ENCODE data around the gene ATRIP. TPM values are rescaled to one million over a fixed set of nuclear protein-coding genes. Genes with fewer than 3 reads are reported as not detected.

Gene ATRIP
- polyA plus RNA-seq, 1 of the 3 experiments (the other 2 are of a cell fraction) = 5.6 TPM

DNA sequence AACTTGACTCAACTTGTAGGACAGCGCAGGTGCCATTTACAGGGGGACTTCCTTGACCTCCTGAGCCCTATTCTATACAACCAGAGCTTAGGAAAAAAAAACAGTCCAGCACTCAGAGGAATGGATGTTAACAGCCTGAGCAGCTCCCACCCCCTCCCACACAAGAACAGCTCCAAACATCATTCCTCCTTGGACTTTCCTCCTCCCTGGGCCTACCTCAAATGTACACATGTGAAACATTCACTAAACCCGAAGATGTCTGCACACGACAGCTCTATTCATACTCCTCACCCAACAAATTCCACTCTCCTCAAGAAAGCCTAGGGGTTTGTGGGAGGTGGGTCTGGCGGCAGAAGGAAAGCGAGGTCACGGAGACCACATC, 503 bp upstream of the ATRIP start:
- H3K9me2 ChIP-seq = no peaks in the 10 kb centered on the region
- no peak for DNase-seq
- peaks cover 8 to 22% of the 10 kb centered on the region in 2 experiments for H3K4me1 ChIP-seq (ENCODE audit: control insufficient read depth in 1 of 2, insufficient read depth in 2 of 2, low read depth in 1 of 2, low read length in 1 of 2)
- H3K27ac ChIP-seq (ENCODE audit: low read depth in 2 of 2, low read length in 1 of 2) = peak overlapping the region; percentile 60 to 68
- TF ChIP-seq, protein P1, sequence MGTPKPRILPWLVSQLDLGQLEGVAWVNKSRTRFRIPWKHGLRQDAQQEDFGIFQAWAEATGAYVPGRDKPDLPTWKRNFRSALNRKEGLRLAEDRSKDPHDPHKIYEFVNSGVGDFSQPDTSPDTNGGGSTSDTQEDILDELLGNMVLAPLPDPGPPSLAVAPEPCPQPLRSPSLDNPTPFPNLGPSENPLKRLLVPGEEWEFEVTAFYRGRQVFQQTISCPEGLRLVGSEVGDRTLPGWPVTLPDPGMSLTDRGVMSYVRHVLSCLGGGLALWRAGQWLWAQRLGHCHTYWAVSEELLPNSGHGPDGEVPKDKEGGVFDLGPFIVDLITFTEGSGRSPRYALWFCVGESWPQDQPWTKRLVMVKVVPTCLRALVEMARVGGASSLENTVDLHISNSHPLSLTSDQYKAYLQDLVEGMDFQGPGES (IDR thresholded peaks at IDR 0.05; ENCODE audit: low read depth, low read length) = no peak
- TF ChIP-seq FOXJ3 (CRISPR knock-in tag; IDR thresholded peaks at IDR 0.05) (no peak), POLR2AphosphoS5 (IDR thresholded peaks at IDR 0.05; ENCODE audit: low read depth, low read length) (no peak), CHD2 (IDR thresholded peaks at IDR 0.05; ENCODE audit: low read length, partially characterized antibody) (no peak), FOXM1 (IDR thresholded peaks at IDR 0.05; ENCODE audit: low read depth) (no peak), RCOR1 (IDR thresholded peaks at IDR 0.05; ENCODE audit: low read length) (no peak), USF1 (IDR thresholded peaks at IDR 0.05; ENCODE audit: borderline replicate concordance, low read depth) (no peak), JUND (IDR thresholded peaks at IDR 0.05) (no peak), NRF1 (IDR thresholded peaks at IDR 0.05; ENCODE audit: low read depth, low read length) (no peak), MXI1 (IDR thresholded peaks at IDR 0.05; ENCODE audit: low read depth, low read length) (no peak), SMC3 (IDR thresholded peaks at IDR 0.05; ENCODE audit: low read depth, low read length) (no peak), SIN3A (IDR thresholded peaks at IDR 0.05; ENCODE audit: borderline replicate concordance, low read depth, low read length) (no peak), USF2 (IDR thresholded peaks at IDR 0.05; ENCODE audit: borderline replicate concordance, low read depth, low read length) (no peak), GATA2 (CRISPR knock-in tag; IDR thresholded peaks at IDR 0.05) (no peak), TAF1 (IDR thresholded peaks at IDR 0.05; ENCODE audit: borderline replicate concordance, low read depth, low read length) (no peak)
- TF ChIP-seq, protein P2, sequence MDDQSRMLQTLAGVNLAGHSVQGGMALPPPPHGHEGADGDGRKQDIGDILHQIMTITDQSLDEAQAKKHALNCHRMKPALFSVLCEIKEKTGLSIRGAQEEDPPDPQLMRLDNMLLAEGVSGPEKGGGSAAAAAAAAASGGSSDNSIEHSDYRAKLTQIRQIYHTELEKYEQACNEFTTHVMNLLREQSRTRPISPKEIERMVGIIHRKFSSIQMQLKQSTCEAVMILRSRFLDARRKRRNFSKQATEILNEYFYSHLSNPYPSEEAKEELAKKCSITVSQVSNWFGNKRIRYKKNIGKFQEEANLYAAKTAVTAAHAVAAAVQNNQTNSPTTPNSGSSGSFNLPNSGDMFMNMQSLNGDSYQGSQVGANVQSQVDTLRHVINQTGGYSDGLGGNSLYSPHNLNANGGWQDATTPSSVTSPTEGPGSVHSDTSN (IDR thresholded peaks at IDR 0.05) = no peak
- TF ChIP-seq, protein P3, sequence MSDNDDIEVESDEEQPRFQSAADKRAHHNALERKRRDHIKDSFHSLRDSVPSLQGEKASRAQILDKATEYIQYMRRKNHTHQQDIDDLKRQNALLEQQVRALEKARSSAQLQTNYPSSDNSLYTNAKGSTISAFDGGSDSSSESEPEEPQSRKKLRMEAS (IDR thresholded peaks at IDR 0.05; ENCODE audit: low read depth) = no peak
- TF ChIP-seq, protein P4, sequence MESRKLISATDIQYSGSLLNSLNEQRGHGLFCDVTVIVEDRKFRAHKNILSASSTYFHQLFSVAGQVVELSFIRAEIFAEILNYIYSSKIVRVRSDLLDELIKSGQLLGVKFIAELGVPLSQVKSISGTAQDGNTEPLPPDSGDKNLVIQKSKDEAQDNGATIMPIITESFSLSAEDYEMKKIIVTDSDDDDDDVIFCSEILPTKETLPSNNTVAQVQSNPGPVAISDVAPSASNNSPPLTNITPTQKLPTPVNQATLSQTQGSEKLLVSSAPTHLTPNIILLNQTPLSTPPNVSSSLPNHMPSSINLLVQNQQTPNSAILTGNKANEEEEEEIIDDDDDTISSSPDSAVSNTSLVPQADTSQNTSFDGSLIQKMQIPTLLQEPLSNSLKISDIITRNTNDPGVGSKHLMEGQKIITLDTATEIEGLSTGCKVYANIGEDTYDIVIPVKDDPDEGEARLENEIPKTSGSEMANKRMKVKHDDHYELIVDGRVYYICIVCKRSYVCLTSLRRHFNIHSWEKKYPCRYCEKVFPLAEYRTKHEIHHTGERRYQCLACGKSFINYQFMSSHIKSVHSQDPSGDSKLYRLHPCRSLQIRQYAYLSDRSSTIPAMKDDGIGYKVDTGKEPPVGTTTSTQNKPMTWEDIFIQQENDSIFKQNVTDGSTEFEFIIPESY (IDR thresholded peaks at IDR 0.05; ENCODE audit: borderline replicate concordance, low read depth) = no peak
- POLR2A ChIA-PET = interaction anchor here (0.5 to 2.1 kb wide), 11 partner anchors 12 to 681 kb away, joined by 3 to 7 read pairs (median 4); partner anchors contain the start of gene CDC25A
- peaks cover 62% of the 10 kb centered on the region for H3K79me2 ChIP-seq (ENCODE audit: insufficient read depth)
- 17% methylated on average over 6 of the region's 6 CpGs for WGBS (ENCODE audit: low lambda C conversion rate)
- peak overlapping the region; percentile 85 for H2AFZ ChIP-seq (ENCODE audit: low read depth)
- H3K27me3 ChIP-seq (ENCODE audit: insufficient read depth) = no peaks in the 10 kb centered on the region
- peaks cover 21 to 30% of the 10 kb centered on the region in 2 experiments for H3K36me3 ChIP-seq (replicated peaks in 1 of 2; ENCODE audit: control insufficient read depth in 1 of 2, insufficient read depth in 2 of 2, low read length in 1 of 2)
- peaks cover 32% of the 10 kb centered on the region for H3F3A ChIP-seq (replicated peaks; ENCODE audit: insufficient read depth)
- peaks cover 9% of the 10 kb centered on the region for H4K20me1 ChIP-seq (ENCODE audit: insufficient read depth)
- CTCF ChIA-PET = interaction anchor here (0.8 to 6.6 kb wide), 15 partner anchors 10 to 252 kb away, joined by 3 to 57 read pairs (median 4); partner anchors contain the start of genes CELSR3 and SLC26A6
- H3K9ac ChIP-seq = peak overlapping the region; percentile 88
- peak overlapping the region; percentile 77 to 97 for H3K4me3 ChIP-seq (ENCODE audit: low read depth in 2 of 2, low read length in 1 of 2)
- no peaks in the 10 kb centered on the region for H3K9me3 ChIP-seq
- H3K4me2 ChIP-seq = peak overlapping the region; percentile 78
